SKM-1 (cell line): ENCODE results near the gene GCDH.
"Not testable (repeated sequence)": the region's sequence is repeated elsewhere in the genome, so short reads cannot be mapped to it uniquely, and the experiment has no call there.

ENCODE experiments used
- DNase-seq: peaks from one replicate; lab custom pipeline; 2025; ENCODE audit not compliant: unreplicated experiment; lab: John Stamatoyannopoulos, UW

GCDH gene

GRCh38 chr19:12872255-12872654 lies 18.7 kb upstream of the GCDH start:
- DNase-seq = no peak

- DNase-seq = peak; percentile 9
These were observed 17.7 kb upstream of the GCDH start for GRCh38 chr19:12872941-12873890.

GRCh38 chr19:12873891-12874745 lies 16.8 kb upstream of the GCDH start:
- no peak for DNase-seq

- no peak for DNase-seq
These were observed 15.9 kb upstream of the GCDH start for GRCh38 chr19:12875086-12875485.

- no peak for DNase-seq
These were observed 10.3 kb upstream of the GCDH start for GRCh38 chr19:12880551-12881171.

- peak; percentile 91 for DNase-seq
These were observed 9.7 kb upstream of the GCDH start, which contains the start of gene DNASE2 for GRCh38 chr19:12881172-12881808. DNASE2 (minus strand) TSS chr19:12881449; CDS start chr19:12881375, 74 bp downstream.

GRCh38 chr19:12882589-12882988 lies 8.4 kb upstream of the GCDH start:
- DNase-seq = no peak

GRCh38 chr19:12884202-12884601 lies 6.8 kb upstream of the GCDH start:
- no peak for DNase-seq

GRCh38 chr19:12884627-12884925 lies 6.4 kb upstream of the GCDH start:
- no peak for DNase-seq

- no peak for DNase-seq
These were observed 5.8 kb upstream of the GCDH start for GRCh38 chr19:12884926-12885748.

GRCh38 chr19:12885749-12886650 lies 5.0 kb upstream of the GCDH start:
- no peak for DNase-seq

- DNase-seq = no peak
These were observed 4.3 kb upstream of the GCDH start for GRCh38 chr19:12886651-12886968.

- DNase-seq = no peak
These were observed 3.8 kb upstream of the GCDH start, which contains the start of gene KLF1 for GRCh38 chr19:12886969-12887747. KLF1 (minus strand) TSS chr19:12887201; CDS start chr19:12887140, 61 bp downstream.

GRCh38 chr19:12888006-12888603 lies 2.9 kb upstream of the GCDH start:
- DNase-seq = no peak

GRCh38 chr19:12890299-12890786 lies 617 bp upstream of the GCDH start:
- not testable (repeated sequence) for DNase-seq

- no peak for DNase-seq
These were observed 627 bp downstream of the GCDH start for GRCh38 chr19:12891553-12892021.

- no peak for DNase-seq
These were observed 2.6 kb downstream of the GCDH start for GRCh38 chr19:12893582-12893981.

GRCh38 chr19:12896460-12896859 lies 5.5 kb downstream of the GCDH start:
- DNase-seq = no peak
